ENCODE results near the gene HOXA2.

The HOXA2 gene

GRCh38 chr7:27062946-27063345, 39.5 kb downstream of the HOXA2 start:
- Histone ChIP-seq H3K27me3 (ENCODE audit: low read depth, low read length) (peaks cover 11% of the 10 kb centered on the region), H3K4me2 (ENCODE audit: low read length) (no peak overlapping the region), H3K36me3 (replicated peaks; ENCODE audit: low read depth, low read length) (no peaks in the 10 kb centered on the region), H4K20me1 (ENCODE audit: insufficient read depth, low read length) (no peaks in the 10 kb centered on the region), H3K9ac (ENCODE audit: low read length) (no peak overlapping the region), H3K4me3 (ENCODE audit: low read length) (no peak overlapping the region), H2AFZ (ENCODE audit: low read depth, low read length) (no peak overlapping the region), H3K27ac (ENCODE audit: low read length) (no peak overlapping the region), H3K4me1 (ENCODE audit: low read length) (no peaks in the 10 kb centered on the region), H3K9me3 (ENCODE audit: insufficient read depth, low read length) (no peaks in the 10 kb centered on the region), H3K79me2 (ENCODE audit: low read length) (no peaks in the 10 kb centered on the region)
- TF ChIP-seq CTCF (IDR thresholded peaks at IDR 0.05; ENCODE audit: low read depth, low read length) (no peak), EZH2phosphoT487 (IDR thresholded peaks at IDR 0.05; ENCODE audit: low read depth) (no peak)

- Histone ChIP-seq H3K4me3 (ENCODE audit: low read length) (no peak overlapping the region), H3K36me3 (replicated peaks; ENCODE audit: low read depth, low read length) (no peaks in the 10 kb centered on the region), H3K4me2 (ENCODE audit: low read length) (no peak overlapping the region), H2AFZ (ENCODE audit: low read depth, low read length) (no peak overlapping the region), H3K27ac (ENCODE audit: low read length) (no peak overlapping the region), H3K27me3 (ENCODE audit: low read depth, low read length) (no peaks in the 10 kb centered on the region), H3K9ac (ENCODE audit: low read length) (no peak overlapping the region), H4K20me1 (ENCODE audit: insufficient read depth, low read length) (no peaks in the 10 kb centered on the region), H3K9me3 (ENCODE audit: insufficient read depth, low read length) (no peaks in the 10 kb centered on the region), H3K4me1 (ENCODE audit: low read length) (no peaks in the 10 kb centered on the region), H3K79me2 (ENCODE audit: low read length) (no peaks in the 10 kb centered on the region)
- no peak for TF ChIP-seq EZH2phosphoT487 (IDR thresholded peaks at IDR 0.05; ENCODE audit: low read depth)
- no peak for TF ChIP-seq CTCF (IDR thresholded peaks at IDR 0.05; ENCODE audit: low read depth, low read length)
Observed at GRCh38 chr7:27053153-27053552, 49.3 kb downstream of the HOXA2 start.

DNA sequence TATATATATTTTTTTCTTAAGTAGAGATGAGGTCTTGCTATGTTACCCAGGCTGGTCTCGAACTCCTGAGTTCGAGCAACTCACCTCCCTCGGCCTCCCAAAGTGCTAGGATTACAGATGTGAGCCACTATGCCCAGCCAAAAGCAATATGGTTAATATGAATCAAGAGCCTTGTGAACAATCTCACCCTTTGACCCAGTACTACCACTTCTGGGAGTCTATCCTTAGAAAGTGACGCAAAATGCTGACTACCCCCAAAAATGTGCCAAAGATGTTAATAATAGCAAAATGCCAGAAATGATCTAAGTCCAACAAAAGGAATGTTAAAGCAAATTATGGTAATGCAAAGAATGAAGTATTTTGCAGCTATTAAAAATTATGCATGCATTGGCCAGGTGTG, 51.0 kb downstream of the HOXA2 start:
- Histone ChIP-seq H3K4me2 (ENCODE audit: low read length) (no peak overlapping the region), H3K4me1 (ENCODE audit: low read length) (no peaks in the 10 kb centered on the region), H3K9me3 (ENCODE audit: insufficient read depth, low read length) (no peaks in the 10 kb centered on the region), H4K20me1 (ENCODE audit: insufficient read depth, low read length) (no peaks in the 10 kb centered on the region), H3K4me3 (ENCODE audit: low read length) (no peak overlapping the region), H3K9ac (ENCODE audit: low read length) (no peak overlapping the region), H3K36me3 (replicated peaks; ENCODE audit: low read depth, low read length) (no peaks in the 10 kb centered on the region), H2AFZ (ENCODE audit: low read depth, low read length) (no peak overlapping the region), H3K79me2 (ENCODE audit: low read length) (no peaks in the 10 kb centered on the region), H3K27me3 (ENCODE audit: low read depth, low read length) (no peaks in the 10 kb centered on the region), H3K27ac (ENCODE audit: low read length) (no peak overlapping the region)
- TF ChIP-seq EZH2phosphoT487 (IDR thresholded peaks at IDR 0.05; ENCODE audit: low read depth) (no peak), CTCF (IDR thresholded peaks at IDR 0.05; ENCODE audit: low read depth, low read length) (no peak)

Data from OCI-LY3 (cell line).